GM18502 (cell line): ENCODE data around the gene POLN.

ENCODE experiments used
- ATAC-seq: cut with Tn5 transposase; IDR thresholded peaks from one replicate; pipeline ENCODE4 v1.9.1; 2021; ENCODE audit warnings: mild to moderate bottlenecking; ENCODE audit not compliant: unreplicated experiment, poor library complexity

POLN gene

DNA sequence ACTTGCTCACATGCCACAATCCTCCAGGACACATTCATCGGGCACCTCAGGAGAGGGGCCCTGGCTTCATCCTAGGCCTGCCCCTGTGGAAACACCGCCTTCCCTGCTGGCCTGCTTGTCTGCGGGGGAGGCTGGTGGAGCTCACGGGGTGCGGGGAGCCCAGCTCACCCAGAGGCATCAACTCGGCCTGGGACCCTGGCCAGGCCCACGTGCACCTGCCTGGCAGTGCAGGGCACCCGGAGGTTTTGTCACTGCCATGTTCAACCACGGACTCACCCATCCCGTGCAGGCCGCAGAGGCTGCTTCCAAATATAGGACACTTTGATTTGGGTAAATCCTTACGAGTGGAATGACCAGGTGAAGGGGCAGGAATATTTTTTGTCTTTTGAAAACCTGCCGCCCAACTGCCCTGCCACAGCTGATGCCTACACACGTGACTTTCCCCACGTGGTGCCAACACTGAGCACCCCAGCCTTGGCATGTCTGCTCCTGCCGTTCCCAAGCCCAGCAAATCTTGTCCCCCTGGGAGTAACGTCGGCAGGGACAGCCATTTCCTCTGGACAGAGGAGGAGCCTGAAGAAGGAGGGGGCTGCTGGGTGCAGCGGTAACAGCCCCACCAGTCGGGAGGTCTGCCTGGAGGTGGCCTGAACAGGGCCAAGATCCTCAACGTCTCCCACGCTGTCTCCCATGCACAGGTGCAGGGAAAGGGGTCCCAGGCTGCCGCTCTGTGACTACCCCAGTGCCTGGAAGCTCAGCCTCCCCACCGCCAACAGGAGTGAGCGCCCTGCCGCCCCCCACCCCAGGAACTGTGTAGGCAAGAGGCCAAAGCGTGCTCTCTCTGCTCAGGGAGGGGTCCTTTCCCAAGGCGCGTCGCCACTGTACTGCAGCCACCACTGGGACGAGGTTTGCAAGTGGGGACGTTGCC lies 11.5 kb upstream of the POLN start:
- ATAC-seq: no peak

DNA sequence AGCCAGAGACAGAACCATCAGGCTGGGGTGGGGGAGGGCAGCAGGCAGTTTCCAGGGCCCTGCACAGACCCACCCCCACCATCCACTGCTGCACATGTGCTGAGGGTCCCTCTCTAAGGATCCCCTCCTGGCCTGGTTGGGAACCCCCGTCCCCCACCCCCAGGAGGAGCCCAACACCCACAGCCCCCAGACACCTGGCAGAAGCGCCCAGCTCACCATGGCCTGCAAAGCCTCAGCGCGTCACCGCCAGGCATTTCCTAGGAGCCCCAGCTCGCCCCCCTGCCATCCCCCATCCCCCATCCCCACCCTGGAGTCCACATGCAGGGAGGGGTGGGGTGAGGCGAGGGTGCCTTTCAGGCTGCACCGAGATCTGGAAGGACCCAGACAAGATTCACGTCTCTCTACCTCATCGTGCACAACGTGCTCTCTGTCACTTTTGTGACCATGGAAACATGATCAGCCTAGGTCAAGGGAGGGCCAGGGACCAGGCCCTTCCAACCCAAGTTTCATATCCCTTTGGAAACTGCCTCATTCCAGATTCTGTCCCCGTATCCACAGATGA lies 10.7 kb upstream of the POLN start:
- ATAC-seq: no peak

DNA sequence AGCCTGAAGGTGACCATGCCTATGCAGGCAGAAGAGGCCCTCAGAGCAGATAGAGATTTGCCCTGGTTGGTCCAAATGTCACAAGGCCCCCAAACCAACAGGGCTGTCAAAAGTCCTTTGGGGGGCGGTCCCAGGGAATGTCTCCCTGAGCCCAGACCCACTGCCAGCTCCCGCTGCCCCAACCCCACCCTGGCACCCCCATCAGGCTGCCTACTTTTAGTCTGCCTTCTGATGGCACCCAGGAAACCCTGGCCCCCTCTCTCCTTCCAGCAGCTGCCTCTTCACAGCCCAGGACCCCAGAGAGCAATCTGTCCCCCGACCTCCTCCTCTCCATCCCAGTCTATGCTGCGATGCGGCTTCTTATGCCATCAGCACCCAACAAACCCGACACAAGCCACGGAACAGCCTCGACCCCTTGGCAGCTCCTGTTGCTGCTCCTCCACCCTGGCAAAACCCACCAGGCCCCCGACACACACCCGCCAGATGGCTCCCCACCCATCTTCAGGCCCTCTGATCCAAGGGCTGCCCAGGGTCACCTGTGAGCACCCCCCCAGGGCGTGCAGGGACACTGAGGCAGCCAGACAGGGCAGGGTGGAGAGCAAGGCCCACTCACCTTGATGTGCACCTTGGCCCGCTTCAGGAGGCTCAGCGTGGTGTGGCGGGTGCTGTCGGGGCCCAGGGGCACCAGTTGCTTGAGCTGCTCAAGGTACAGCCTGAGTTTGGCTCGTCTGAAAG lies 10.0 kb upstream of the POLN start:
- no peak for ATAC-seq

DNA sequence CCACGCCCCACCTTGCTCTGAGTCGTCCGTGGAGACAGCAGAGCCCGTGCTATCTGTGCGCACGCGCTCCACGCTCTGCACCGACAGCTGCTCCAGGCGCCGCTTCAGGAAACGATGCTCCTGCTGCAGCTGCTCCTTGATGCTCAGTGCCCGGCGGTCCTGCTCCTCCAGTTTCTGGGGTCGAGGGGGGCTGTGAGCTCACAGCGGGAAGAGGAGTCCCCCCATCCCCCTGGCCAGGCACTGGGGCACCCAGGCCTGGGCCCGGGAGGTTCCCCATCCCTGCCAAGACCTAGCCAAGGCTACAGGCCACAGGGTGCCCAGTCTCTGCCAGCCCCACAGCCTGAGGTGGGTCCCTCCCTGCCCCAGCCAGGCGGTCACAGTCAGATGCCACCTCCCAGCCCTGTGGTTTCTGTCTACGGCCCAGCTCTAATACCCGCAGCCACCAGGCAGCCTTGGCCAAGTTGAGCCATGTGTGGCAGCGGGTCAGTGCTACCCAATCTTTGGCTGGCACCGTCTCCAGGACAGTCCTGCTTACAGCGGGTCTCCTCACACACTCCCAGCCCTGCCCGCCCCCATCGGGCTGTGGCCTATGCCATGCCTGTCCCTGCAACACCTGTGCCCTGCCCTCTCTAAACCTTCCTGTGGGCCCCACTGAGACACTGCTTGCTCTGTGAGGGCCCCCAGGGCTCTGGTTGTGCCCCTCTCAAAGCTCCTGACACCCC lies 9.3 kb upstream of the POLN start:
- no peak for ATAC-seq

DNA sequence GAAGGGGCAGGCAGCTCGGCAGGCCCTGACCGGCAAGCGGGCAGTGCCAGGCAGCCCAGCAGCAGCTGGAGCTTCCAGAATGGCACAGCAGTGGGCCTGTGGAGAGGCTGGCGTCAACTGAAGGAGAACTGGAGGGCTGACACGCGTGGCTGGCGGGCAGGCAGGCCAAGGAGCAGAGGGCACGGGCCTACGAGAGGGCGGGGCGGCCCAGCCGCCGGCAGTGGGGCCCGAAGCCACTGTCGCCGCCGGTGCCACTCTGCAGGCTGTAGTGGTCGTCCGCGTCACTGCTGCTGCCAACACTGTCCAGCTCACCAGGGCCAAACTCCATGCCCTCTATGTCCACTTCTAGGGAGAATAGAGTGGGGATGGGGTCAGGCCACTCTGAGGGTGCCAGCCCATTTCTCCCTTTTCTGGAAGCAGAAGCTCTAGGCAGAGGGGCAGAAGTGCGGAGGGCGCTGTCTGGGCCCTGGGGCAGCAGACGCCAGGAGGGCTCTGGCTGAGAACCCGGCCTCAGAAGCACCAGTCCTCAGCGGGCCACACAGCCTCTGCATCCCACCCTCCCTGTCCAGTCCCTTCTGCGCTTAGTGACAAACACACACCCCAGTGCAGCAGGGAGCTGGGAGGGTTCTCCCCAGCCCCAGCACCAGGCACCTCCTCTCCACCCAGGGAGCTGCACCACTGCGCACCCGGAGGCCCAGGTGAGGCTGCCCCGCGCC lies 8.6 kb upstream of the POLN start:
- no peak for ATAC-seq

DNA sequence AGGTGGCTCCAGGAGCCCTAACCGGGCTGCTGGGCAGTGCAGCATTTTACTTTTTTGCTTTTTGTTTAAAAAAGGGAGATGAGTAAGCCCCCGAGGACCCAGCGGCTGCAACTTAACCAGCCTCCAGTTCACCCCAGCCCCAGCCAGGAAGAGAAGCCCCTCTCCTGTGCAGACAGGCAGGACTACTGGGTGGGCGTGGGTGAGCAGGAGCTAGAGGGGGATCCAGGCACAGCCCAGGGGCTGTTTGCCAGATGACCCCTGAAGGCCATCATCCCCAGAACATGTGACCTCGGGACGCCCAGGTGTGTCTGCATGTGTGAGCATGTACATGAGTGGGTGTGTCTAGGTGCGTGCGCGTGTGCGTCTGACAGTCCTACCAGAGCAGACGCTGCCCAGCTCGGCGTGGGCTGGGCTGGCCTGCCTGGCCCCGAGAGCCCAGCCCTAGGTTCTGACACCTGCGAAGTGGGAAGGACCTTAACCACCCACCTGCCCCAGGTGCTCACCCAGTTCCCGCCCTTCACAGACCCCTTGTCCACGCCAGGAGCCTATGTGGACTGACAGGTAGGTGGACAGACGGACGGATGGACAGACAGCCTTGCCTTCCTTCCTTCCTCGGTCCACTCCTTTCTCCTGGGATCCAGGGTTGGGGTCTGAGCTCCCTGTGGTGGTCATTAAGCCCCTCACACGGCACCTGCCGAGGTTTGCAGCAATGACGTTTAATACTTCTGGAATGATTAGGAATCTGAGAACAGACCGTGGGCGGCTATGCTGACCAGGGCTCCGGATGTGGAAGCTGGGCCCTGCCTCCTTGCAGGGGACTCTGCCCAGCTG lies 7.8 kb upstream of the POLN start:
- ATAC-seq: no peak

DNA sequence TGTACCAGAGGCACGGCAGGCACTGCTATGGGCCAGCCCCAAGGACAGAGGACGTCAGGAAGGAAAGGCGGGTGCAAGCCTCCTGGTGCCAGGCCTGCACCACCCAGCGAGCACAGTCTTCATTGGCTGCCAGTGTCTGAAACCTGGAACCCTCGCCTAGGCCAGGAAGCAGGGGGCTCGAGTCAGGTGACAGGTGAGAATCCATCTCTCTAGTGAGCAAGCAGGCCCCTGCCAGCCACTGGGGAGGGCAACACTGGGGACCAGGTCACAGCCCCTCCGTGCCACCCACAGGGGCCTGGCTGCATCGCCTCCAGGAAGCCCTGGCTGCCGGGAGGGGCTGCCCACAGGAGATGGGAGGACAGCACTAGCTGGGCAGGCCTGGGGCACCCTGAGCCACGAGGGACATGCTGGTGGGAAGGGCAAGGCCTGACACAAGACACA lies 6.9 kb upstream of the POLN start:
- ATAC-seq: no peak

DNA sequence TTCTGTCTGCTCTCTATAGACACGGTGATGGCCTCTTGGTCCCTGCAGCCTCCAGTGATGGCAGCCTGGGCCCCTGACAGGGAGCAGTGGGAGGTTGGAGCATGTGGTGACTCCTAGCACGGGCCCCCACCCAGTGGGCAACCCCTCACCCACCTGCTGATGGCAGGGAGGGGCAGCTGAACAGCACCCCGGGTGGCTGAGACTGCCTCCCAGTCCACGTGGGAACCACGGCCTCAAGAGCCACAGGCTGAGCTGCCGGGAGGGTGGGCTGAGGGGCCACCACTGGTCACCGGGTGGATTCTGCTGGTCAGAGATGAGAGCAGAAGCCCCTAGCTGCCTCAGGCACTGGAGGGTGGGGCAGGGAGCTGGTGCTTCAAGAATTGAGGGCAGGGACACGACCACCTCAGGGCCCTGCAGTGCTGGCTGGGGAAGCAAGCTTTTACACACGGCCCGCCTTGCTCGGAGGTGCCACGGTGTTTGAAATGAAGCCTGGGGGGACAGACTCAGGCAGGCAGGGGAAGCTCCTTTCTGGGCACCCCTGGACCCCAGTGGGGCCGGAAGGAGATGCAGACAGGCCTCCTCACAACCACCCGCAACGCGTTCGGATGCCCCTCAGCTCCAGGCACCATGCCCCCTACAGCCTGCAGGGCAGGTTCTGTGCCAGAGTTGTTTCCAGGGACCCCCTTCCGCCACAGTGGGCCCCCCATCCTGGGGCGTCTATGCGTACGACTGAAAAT lies 6.3 kb upstream of the POLN start:
- ATAC-seq: no peak

DNA sequence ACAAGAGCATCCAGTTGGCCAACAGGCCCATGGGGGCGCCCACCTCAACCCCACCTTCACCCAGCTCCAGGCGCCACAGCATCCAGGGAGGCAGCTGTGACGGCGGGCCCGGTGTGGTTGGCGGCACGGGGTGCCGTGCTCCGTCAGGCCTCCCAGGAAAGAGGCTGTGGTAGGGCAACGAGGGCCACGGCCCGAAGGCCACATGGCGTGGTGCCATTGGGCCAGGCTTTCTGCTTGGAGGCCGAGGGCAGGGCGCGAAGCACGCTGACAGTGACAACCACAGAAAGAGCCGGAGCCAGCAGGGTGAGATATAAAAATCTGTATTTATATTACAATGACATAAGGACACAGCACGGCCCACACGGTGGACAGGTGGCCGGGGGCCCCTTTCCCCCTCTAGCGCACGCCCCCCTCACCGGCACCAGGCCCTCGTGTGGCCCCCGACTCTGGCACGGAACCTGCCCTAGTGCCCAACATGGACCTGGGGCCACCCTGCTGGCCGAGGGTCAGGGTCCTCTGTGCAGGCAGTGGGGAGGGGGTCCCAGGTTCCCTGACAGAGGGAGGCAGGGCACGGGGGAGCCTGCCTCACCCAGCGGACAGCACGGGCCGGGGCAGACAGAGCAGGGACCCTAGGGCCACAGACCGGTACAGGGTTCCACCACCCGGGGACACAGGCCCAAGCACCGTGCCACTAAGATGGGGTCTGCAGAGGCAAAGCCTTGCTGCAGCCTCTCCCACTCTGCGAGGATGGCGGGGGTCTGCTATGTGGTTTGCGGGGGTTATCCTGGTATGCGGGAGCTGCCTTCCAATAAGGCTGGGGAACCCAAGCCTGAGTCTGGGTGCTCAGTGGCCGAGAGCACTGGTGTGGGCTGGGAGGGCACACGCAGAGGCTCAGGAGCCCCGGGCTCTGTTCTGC lies 5.5 kb upstream of the POLN start:
- ATAC-seq: no peak

DNA sequence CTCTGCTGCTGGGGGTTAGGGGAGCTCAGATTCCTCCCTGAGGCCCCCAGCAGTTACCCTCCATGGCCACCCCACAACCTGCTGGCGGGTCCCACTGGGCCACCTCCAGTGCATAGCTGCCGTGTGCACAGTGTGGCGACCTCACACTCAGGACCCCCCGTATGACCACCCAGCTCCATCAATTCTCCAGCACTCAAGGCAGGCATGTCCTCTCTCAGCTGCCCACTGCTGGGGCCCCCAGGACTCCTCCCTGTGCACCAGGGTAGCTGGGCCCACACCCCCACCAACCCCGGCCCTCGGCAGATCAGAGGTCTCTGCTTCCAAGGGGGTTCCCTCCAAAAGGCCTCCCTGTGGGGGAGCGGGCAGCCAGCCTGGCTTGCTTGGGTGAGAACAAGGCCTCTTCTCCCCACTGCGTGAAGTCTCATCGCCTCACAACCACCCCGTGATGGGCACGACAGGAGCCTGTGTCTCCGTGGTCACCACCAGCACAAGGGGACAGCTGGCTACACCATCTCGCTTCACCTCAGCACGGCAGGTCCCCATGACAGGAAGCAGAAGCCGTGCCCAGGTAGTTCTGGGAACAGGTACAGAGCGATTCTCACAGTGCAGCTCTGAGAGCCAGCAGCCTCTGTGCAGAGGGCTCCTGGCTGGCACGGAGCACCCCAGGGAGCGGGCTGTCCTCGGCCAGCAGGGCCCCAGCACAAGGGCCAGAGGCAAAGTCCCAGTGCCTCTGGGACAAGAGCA lies 4.6 kb upstream of the POLN start:
- no peak for ATAC-seq

DNA sequence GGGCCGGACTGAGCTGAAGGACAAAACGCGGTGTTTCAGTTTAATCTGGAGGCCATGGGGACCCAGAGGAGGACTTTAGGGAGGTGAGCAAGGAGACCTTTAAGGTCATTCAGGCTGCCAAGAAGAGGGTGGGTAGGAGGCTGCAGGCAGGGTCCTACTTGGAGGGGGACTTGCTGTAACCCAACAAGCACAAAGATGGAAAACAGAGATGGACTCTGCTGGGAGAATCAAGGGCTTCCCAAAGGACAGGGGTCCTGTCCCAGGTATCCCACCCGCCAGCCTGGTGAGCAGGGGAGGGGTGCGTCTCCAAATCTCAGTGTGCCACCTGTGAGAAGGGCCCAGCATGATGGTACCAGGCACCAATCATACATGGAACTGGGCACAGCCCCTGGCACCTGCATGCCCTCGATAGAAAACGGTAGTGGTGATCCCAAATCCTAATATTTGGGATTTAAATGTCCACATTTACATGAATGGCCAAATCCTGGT lies 3.9 kb upstream of the POLN start:
- no peak for ATAC-seq

DNA sequence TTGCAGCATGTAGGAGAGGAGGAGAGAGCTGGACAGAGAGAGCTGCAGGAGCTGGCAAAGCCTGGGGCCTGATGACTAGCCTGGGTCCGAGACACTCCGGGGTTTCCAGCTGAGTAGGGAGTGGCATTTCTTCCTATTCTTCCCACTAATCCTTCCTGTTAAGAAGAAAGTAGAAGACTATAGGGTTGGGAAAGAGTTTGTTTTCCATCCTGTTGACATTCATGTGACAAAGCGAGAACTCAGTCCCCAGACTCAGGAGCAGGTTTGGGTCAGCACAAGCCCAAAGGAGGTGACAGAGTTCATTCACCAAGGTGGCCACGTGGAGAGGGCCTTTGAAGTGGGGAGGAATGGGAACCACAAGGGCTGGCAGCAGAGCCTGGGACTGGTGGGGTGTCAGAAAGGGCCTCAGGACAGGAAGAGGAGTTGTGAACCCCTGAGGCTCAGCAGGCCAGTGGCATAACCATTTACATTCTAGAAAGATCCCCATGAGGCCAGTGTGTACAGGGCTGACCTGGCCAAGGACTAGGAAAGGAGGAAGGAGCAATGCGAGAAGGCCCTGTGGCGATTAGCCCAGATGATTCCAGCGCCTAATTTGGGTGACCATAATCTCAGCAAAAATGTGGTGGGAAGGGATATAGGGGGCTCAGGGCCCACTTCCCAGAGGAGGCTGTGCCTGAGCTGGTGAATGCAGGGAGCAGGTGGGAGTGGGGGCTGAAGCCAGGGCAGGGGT lies 3.3 kb upstream of the POLN start:
- no peak for ATAC-seq

DNA sequence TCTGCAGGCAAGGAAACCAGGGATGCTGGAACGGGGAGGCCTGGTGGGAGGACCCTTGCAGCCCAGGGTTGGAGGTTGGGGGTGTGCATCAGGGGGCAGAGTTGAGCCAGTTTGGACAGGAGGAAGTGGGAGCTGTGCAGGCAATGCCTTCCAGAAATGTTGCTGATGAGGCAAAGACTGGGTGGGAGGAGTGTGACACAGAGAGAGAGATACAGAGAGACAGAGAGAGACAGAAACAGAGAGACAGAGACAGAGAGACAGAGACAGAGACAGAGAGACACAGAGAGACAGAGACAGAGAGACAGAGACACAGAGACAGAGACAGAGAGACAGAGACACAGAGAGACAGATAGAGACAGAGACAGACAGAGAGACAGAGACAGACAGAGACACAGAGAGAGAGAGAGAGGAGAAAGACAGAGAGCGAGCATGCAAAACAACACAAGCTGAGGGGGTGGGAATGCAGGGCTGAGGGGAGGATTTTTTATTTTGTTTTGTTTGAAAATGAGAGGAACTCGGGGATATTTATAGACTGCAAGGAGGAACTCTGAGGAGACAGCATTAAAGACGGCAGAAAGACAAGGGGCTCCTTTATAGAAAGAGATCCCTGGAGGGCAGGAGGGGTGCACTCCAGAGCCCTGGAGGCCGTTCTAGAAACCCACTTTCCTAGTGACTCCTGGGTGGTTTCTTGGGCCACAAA lies 1.9 kb upstream of the POLN start:
- no peak for ATAC-seq

DNA sequence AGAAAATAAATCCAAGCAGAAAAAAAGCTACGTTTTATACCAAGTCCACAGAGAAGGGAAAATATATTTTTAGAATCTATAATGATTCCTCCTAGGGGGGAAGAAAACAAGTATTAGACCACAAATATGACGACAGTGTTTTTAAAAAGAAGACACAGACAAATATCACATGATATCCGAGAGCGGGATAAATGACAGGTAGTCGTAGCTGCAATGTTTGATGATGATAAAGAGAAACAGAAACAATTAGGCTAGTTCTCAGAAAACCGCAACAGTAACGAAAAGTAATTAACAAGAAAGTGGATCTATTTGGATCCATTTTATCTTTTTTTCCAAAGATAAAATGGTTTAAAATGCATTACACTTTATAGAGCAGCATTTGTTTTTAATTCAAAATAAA lies 918 bp downstream of the POLN start:
- no peak for ATAC-seq

DNA sequence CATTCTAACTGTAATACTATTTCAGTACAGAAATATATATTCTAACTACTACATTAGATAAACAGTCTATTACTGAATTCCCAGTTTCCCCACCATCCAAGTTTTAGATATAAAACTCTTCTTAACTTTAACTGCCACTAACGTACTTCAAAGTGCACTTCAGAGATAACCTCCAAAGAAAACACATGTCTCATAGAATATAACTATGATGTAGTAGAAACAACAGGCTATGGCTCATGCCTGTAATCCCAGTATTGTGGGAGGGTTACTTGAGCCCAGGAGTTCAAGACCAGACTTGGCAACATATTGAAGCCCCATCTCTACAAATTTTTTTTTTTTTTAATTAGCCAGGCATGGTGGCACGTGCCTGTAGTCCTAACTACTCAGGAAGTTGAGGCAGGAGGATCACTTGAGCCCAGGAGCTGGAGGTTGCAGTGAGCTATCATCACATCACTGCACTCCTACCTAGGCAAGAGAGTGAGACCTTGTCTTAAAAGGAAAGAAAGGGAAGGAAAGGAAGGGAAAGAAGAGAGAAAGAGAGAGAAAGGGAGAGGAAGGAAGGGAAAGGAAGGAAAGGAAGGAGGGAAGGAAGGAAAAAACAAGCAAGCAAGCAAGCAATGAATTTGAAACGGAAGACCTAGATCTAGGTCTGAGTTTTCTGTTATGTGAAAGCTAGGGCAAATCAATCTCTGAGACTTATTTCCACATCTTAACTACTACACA lies 4.8 kb downstream of the POLN start:
- ATAC-seq: no peak
